K562 (cell line): ENCODE data around the gene PSMB8. TPM values are rescaled to one million over a fixed set of nuclear protein-coding genes. Genes with fewer than 3 reads are reported as not detected.

ENCODE experiments used
- ATAC-seq: fragments of 200-7000 bp; cut with Tn5 transposase; 3 replicates; pipeline ENCODE4 v1.9.1; 2020; ENCODE audit warnings: moderate library complexity
- BruUV-seq: library from RNA; stranded (reverse); fragments of 400-500 nt; replicated peaks from 2 replicates; lab custom pipeline; 2021; lab: Mats Ljungman, UMichigan
- CTCF ChIA-PET: fragments of 300-600 bp; formaldehyde crosslinking; extraction: SDS; loops from one replicate; lab custom pipeline; 2021; ENCODE audit warnings: low intra/inter-chr PET ratio; lab: Yijun Ruan, JAX
- POLR2A ChIA-PET: fragments of 300-600, 350-650 bp; sonication (Branson Sonifier 250); formaldehyde crosslinking; extraction: SDS; loops from one replicate; lab custom pipeline; 2021; ENCODE audit warnings: antibody characterized with exemption, inconsistent platforms; lab: Yijun Ruan, JAX
- DNase-seq, 4 experiments: peaks; one replicate each; pipeline versions ENCODE4 v3.0.0 to v3.0.0-alpha.2; 2011 to 2018; ENCODE audit warnings: low spot score in 3 of 4, mixed read lengths in 3 of 4; ENCODE audit errors: extremely low read depth in 1 of 4
- FAIRE-seq: peaks from 2 replicates; lab custom pipeline; 2011; peaks lifted over from hg19 to GRCh38; lab: Jason Lieb, UNC
- H2AFZ ChIP-seq: 2 replicates; pipeline ENCODE4 v1.6.0; 2011; ENCODE audit warnings: low read depth, low read length, control low read depth, inconsistent platforms
- H3K27ac ChIP-seq: fragments of 200-600 bp; 3 replicates; pipeline ENCODE4 v1.8.0; 2011; ENCODE audit warnings: low read depth, mild to moderate bottlenecking, control low read depth, inconsistent platforms, low read length, moderate library complexity, mixed read lengths; ENCODE audit errors: extremely low read depth
- H3K27me3 ChIP-seq, 2 experiments: fragments of 300-600 bp in 1 of 2; 2 replicates in 1 of 2; 3 replicates in 1 of 2; pipeline versions ENCODE4 v1.6.0 to v1.8.0; 2011; ENCODE audit warnings: inconsistent platforms in 2 of 2, low read length in 2 of 2, mild to moderate bottlenecking in 1 of 2, mixed read lengths in 1 of 2, moderate library complexity in 1 of 2; ENCODE audit not compliant: control insufficient read depth in 2 of 2, insufficient read depth in 2 of 2
- H3K36me3 ChIP-seq: fragments of 300-600 bp; 3 replicates; pipeline ENCODE4 v1.8.0; 2011; ENCODE audit warnings: mild to moderate bottlenecking, low read length, inconsistent platforms; ENCODE audit not compliant: control insufficient read depth, insufficient read depth
- H3K4me1 ChIP-seq, 2 experiments: fragments of 200-600 bp in 1 of 2; replicated peaks in 1 of 2; 2 replicates in 1 of 2; 3 replicates in 1 of 2; pipeline versions ENCODE4 v1.5.1 to v1.8.0; 2011; ENCODE audit warnings: inconsistent platforms in 2 of 2, low read length in 2 of 2, mild to moderate bottlenecking in 1 of 2, mixed read lengths in 1 of 2, moderate library complexity in 1 of 2; ENCODE audit not compliant: control insufficient read depth in 2 of 2, insufficient read depth in 2 of 2
- H3K4me2 ChIP-seq: 2 replicates; pipeline ENCODE4 v1.6.1; 2011; ENCODE audit warnings: low read length, control low read depth, inconsistent platforms, mixed read lengths; ENCODE audit not compliant: insufficient read depth
- H3K4me3 ChIP-seq: fragments of 200-600 bp; sonication (generic), shearing (Covaris generic); 2 replicates; pipeline ENCODE4 v1.5.1; 2016; ENCODE audit warnings: control low read depth, inconsistent platforms
- H3K79me2 ChIP-seq: fragments of 200-600 bp; 3 replicates; pipeline ENCODE4 v1.8.0; 2011; ENCODE audit warnings: low read length, inconsistent platforms; ENCODE audit not compliant: control insufficient read depth, insufficient read depth
- H3K9ac ChIP-seq, 2 experiments: 2 replicates each; pipeline versions ENCODE4 v1.6.0 to v1.6.1; 2011; ENCODE audit warnings: low read depth in 2 of 2, low read length in 2 of 2, control low read depth in 1 of 2, inconsistent platforms in 1 of 2, mild to moderate bottlenecking in 1 of 2, mixed read lengths in 1 of 2; ENCODE audit not compliant: insufficient read depth in 1 of 2
- H3K9me1 ChIP-seq: one replicate; pipeline ENCODE4 v1.6.0; 2011; ENCODE audit warnings: inconsistent platforms, mild to moderate bottlenecking, low read length, moderate library complexity; ENCODE audit not compliant: control insufficient read depth, insufficient read depth
- H3K9me3 ChIP-seq: replicated peaks from 2 replicates; pipeline ENCODE4 v1.5.1; 2011; ENCODE audit warnings: low read depth, low read length, inconsistent platforms; ENCODE audit not compliant: control insufficient read depth, insufficient read depth
- H4K20me1 ChIP-seq: replicated peaks from 2 replicates; pipeline ENCODE4 v1.6.1; 2011; ENCODE audit warnings: low read length, inconsistent platforms, mixed read lengths; ENCODE audit not compliant: control insufficient read depth, insufficient read depth
- CC2D1A ChIP-seq: fragments of 450-650 bp; IDR thresholded peaks from 2 replicates; pipeline ENCODE4 v1.6.1; 2017; ENCODE audit warnings: mild to moderate bottlenecking
- DEAF1 ChIP-seq: fragments of 450-650 bp; formaldehyde crosslinking; IDR thresholded peaks from 2 replicates; pipeline ENCODE4 v1.4.0; 2020; ENCODE audit warnings: mild to moderate bottlenecking, moderate library complexity
- HBP1 ChIP-seq: fragments of 450-650 bp; formaldehyde crosslinking; IDR thresholded peaks from 2 replicates; pipeline ENCODE4 v1.4.0; 2022; ENCODE audit warnings: missing genetic modification characterization
- SLC30A9 ChIP-seq: fragments of 250-450 bp; sonication (Bioruptor Pico); IDR thresholded peaks from 2 replicates; pipeline ENCODE4 v1.8.0; 2022; ENCODE audit warnings: mild to moderate bottlenecking, moderate library complexity
- TRIM28 ChIP-seq: fragments of 450-650 bp; IDR thresholded peaks from 2 replicates; pipeline ENCODE4 v1.6.1; 2017
- ZNF518B ChIP-seq: fragments of 250-450 bp; sonication (Bioruptor Pico); IDR thresholded peaks from 2 replicates; pipeline ENCODE4 v1.5.0; 2021; ENCODE audit warnings: mild to moderate bottlenecking, moderate library complexity
- ZZZ3 ChIP-seq: fragments of 450-650 bp; IDR thresholded peaks from 2 replicates; pipeline ENCODE4 v1.6.1; 2016; ENCODE audit warnings: antibody characterized with exemption, mild to moderate bottlenecking, moderate library complexity
- WGBS: fragments of 100-300 bp; shearing (Covaris generic); methylation state at CpG from one replicate; pipeline ENCODE4 v1.1.6; 2016; ENCODE audit warnings: low coverage, mixed read lengths; ENCODE audit not compliant: insufficient coverage; ENCODE audit errors: missing lambda C conversion rate; 5-methylcytosine and 5-hydroxymethylcytosine counted together
- in situ Hi-C: fragments of 300-500 bp; cut with MboI; formaldehyde crosslinking; loops from 4 replicates; pipeline ENCODE4 v1.15.0; 2018; ENCODE audit warnings: inconsistent platforms, mixed read lengths
- intact Hi-C: fragments of 100-400 bp; cut with micrococcal nuclease; formaldehyde crosslinking; loops from 2 replicates; pipeline ENCODE4 v1.14.2; 2022
- polyA plus RNA-seq, 8 experiments: library from polyadenylated mRNA; depleted of rRNA in 4 of 8; stranded (reverse) in 5 of 8; unstranded in 3 of 8; fragments of >200 nt; fragmentation: Nextera tagmentation in 2 of 8; fragmentation: Illumina TruSeq in 1 of 8; extraction: Ambion mirVana in 2 of 8; extraction: Trizol in 1 of 8; gene quantifications; 2 replicates each; pipeline versions ENCODE4 v1.2.1 to v1.2.3, GENCODE V29; 2011 to 2014; ENCODE audit warnings: inconsistent platforms in 1 of 8, missing spikeins in 1 of 8
- total RNA-seq, 7 experiments: library from RNA; depleted of rRNA in 6 of 7; stranded (reverse); fragments of >200 nt in 6 of 7; fragmentation: Illumina TruSeq in 2 of 7; extraction: Trizol in 2 of 7; gene quantifications; 2 replicates each; pipeline versions ENCODE4 v1.2.1 to v1.2.3, GENCODE V29; 2011 to 2021; ENCODE audit warnings: low replicate concordance in 1 of 7

The PSMB8 gene
- total and polyA plus RNA-seq, 9 of the 15 experiments (the other 6 are each of a cell fraction or from before 2014, with no cell fraction given), result 0.71 to 4.0 (median 2.4) TPM

- BruUV-seq, result no TSS peak
- H3K9ac ChIP-seq, result no peak overlapping the region
- peak overlapping the region; percentile 25; the same call in 1 of the 2 replicates for H2AFZ ChIP-seq
- H3K27ac ChIP-seq, result no peak overlapping the region
- no peak overlapping the region for H3K4me3 ChIP-seq
- peaks cover 0 to 12% of the 10 kb centered on the region in 2 experiments; a peak in 2 of 5 replicates for H3K27me3 ChIP-seq
- peaks cover 12% of the 10 kb centered on the region; the same call in 2 of the 3 replicates for H3K36me3 ChIP-seq
- H3K9me1 ChIP-seq, result no peaks in the 10 kb centered on the region
- H3K9me3 ChIP-seq, result no peaks in the 10 kb centered on the region
- WGBS, result 49% methylated on average over 9 of the region's 9 CpGs
- no peak overlapping the region for H3K4me2 ChIP-seq
- no peak for FAIRE-seq
- peaks cover 9 to 22% of the 10 kb centered on the region in 2 experiments; a peak in 4 of 5 replicates for H3K4me1 ChIP-seq
- POLR2A ChIA-PET, result interaction anchor here (0.8 to 5.1 kb wide), 2 partner anchors 16 to 448 kb away, joined by 4 to 56 read pairs; partner anchors contain the start of genes PSMB9, TAP1 and WDR46
- H4K20me1 ChIP-seq, result no peaks in the 10 kb centered on the region
- peaks cover 11% of the 10 kb centered on the region; the same call in 2 of the 3 replicates for H3K79me2 ChIP-seq
- in situ Hi-C loops, result no loop called here
- ATAC-seq, result no peak
- no peak for TF ChIP-seq ZZZ3
- TF ChIP-seq TRIM28, result no peak
- TF ChIP-seq CC2D1A, result no peak
- no peak for TF ChIP-seq SLC30A9 (CRISPR knock-in tag)
- TF ChIP-seq, all 486 proteins: peak for 0
- CTCF ChIA-PET, result interaction anchor here (0.9 to 6.6 kb wide), 2 partner anchors 13 to 27 kb away, joined by 6 to 66 read pairs; partner anchors contain the start of genes PSMB9 and TAP1
- no peak for DNase-seq
- intact Hi-C loops, result no loop called here
Measured at GRCh38 chr6:32840604-32841246, 3.1 kb downstream of the PSMB8 start.

GRCh38 chr6:32839356-32839755 is 4.5 kb downstream of the PSMB8 start:
- Histone ChIP-seq H3K4me1 (peaks cover 9 to 16% of the 10 kb centered on the region in 2 experiments; a peak in 4 of 5 replicates), H3K79me2 (peaks cover 11% of the 10 kb centered on the region; the same call in 2 of the 3 replicates), H3K36me3 (peaks cover 26% of the 10 kb centered on the region; the same call in 2 of the 3 replicates), H3K9me3 (no peaks in the 10 kb centered on the region), H3K4me2 (no peak overlapping the region), H3K27ac (no peak overlapping the region), H3K9me1 (no peaks in the 10 kb centered on the region), H2AFZ (no peak overlapping the region), H3K9ac (no peak overlapping the region), H3K4me3 (no peak overlapping the region), H3K27me3 (0 out of 5 replicates have a peak, but pooled peaks cover 0 to 8% of the 10 kb centered on the region in 2 experiments), H4K20me1 (no peaks in the 10 kb centered on the region)
- WGBS, result 80% methylated on average over 15 of the region's 15 CpGs
- ChIA-PET POLR2A (interaction anchor here (1.4 to 5.1 kb wide), 9 partner anchors 13 to 145 kb away, joined by 4 to 56 read pairs (median 14); partner anchors contain the start of genes PSMB9 and TAP1), CTCF (interaction anchor here (0.8 to 6.6 kb wide), 4 partner anchors 15 to 94 kb away, joined by 3 to 66 read pairs (median 15); partner anchors contain the start of genes PSMB9 and TAP1)
- FAIRE-seq (no peak), DNase-seq (no peak), ATAC-seq (no peak)
- no TSS peak for BruUV-seq
- in situ Hi-C loops, result no loop called here
- intact Hi-C loops, result no loop called here
- no peak for TF ChIP-seq DEAF1
- TF ChIP-seq HBP1 (CRISPR knock-in tag), result no peak
- TF ChIP-seq ZNF518B (CRISPR knock-in tag), result no peak
